Effector memory CD8-positive, alpha-beta T cell (primary cell): ENCODE results near the gene CRY2.

Experiments
- ATAC-seq: fragments of 150-1000 bp; cut with Tn5 transposase; replicated peaks from 2 replicates; pipeline ENCODE4 v1.10.0; 2021; ENCODE audit warnings: mild to moderate bottlenecking, moderate library complexity
- DNase-seq, 3 experiments: peaks; one replicate each; pipeline ENCODE4 v3.0.0; 2021
- H3K27ac Mint-ChIP-seq, 2 donors: one replicate each; pipeline ENCODE4 v1.8.0; 2022; ENCODE audit warnings: mild to moderate bottlenecking in 2 of 2, mixed read lengths in 2 of 2, moderate library complexity in 2 of 2
- H3K27me3 Mint-ChIP-seq, 2 donors: one replicate each; pipeline ENCODE4 v1.8.0; 2022; ENCODE audit warnings: mixed read lengths in 2 of 2
- H3K36me3 Mint-ChIP-seq: one replicate; pipeline ENCODE4 v1.8.0; 2022; ENCODE audit warnings: mild to moderate bottlenecking, moderate library complexity, mixed read lengths; ENCODE audit not compliant: insufficient read depth
- H3K4me1 Mint-ChIP-seq, 2 donors: one replicate each; pipeline ENCODE4 v1.8.0; 2022; ENCODE audit warnings: low read depth in 2 of 2, mixed read lengths in 2 of 2
- H3K4me3 Mint-ChIP-seq, 2 donors: one replicate each; pipeline ENCODE4 v1.8.0; 2022; ENCODE audit warnings: mild to moderate bottlenecking in 2 of 2, mixed read lengths in 2 of 2, moderate library complexity in 2 of 2
- H3K9me3 Mint-ChIP-seq, 2 donors: one replicate each; pipeline ENCODE4 v1.8.0; 2022; ENCODE audit warnings: mixed read lengths in 2 of 2

Gene CRY2

DNA sequence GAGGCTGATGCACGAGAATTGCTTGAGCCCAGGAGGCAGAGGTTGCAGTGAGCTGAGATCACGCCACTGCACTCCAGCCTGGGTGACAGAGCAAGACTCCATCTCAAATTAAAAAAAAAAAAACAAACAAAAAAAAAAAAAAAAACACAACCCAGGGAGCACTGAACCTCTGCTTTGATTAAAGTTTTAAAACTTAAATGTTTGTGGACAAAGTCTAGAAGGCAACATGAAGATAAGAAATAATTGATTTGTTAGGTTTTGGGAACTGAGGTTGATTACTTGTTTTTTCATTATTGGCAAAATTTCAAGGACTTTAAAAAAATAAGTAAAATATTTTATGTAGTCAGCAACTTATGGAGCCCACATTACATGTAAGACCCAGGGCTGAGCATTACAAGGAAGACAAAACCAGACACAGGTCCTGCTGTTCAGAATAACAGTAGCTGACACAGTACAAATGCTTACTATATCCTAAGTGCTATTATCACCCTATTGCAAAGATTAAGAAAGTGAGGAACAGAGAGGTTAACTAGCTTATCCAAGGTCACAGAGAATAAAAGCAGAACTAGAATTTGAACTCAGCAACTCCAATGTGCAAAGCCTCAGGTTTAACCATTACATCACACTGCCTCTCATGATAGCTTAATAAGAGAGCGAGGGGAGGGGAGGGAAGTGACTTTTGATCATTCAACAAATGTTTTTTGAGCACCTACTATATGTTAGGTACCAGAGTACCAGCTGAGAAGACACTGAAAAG is 2.3 kb upstream of the CRY2 start:
- Mint-ChIP-seq H3K27me3 (peaks cover 4 to 7% of the 10 kb centered on the region in 2 donors), H3K27ac (peak overlapping the region; percentile 91 to 97), H3K36me3 (peaks cover 34% of the 10 kb centered on the region), H3K4me1 (peaks cover 28 to 32% of the 10 kb centered on the region in 2 donors), H3K9me3 (no peaks in the 10 kb centered on the region), H3K4me3 (no peak overlapping the region)
- no peak for ATAC-seq
- no peak for DNase-seq

DNA sequence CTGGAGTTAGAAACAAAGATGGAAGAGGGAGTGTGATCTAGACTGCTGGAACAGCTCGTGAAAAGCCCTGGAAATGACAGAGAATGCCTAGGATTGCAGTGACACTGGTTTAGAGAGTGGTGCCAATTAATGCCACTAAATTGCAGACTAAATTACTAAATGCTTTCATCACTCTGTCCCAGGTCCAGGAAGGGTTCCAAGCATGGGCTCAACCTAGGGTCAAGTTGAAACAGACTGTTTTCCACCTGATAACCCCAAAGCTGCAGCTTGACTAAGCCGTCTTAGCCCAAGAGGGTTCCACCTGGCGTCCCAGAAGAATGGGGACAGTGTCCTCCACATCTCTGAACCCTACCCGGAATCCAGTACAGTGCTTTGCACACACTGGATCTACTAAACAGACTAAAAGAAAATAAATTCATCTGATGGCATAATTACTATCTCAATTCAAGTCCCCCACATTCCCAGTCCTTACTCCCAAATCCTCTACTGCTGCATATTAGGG is 1.1 kb upstream of the CRY2 start:
- Mint-ChIP-seq H3K36me3 (peaks cover 38% of the 10 kb centered on the region), H3K27ac (peak overlapping the region; percentile 91 to 97), H3K27me3 (peaks cover 0 to 7% of the 10 kb centered on the region in 2 donors), H3K4me3 (peak overlapping the region; percentile 83 to 87), H3K4me1 (peaks cover 35 to 41% of the 10 kb centered on the region in 2 donors), H3K9me3 (no peaks in the 10 kb centered on the region)
- no peak for DNase-seq
- ATAC-seq = no peak

DNA sequence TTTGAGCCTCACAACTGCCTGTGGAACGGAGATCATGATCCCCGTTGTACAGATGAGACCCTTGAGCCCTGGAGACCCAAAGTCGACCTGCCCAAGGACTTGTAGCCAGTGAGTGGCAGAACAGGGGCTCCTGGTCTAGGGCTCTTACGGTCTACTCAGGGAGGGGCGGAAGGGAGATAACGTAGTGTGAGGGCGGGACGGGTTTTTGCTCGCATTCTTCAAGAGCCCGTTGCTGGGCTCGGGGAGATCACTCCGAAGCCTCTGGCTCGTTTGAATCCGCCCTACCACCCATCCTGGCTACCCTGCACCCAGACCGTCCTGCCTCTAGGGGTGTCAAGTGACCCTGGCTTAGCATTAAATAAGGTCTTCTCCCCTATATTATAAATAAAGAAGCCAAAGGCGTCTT is 639 bp downstream of the CRY2 start:
- Mint-ChIP-seq H3K36me3 (peaks cover 35% of the 10 kb centered on the region), H3K9me3 (no peaks in the 10 kb centered on the region), H3K27ac (peak overlapping the region; percentile 91 to 97), H3K4me3 (peak overlapping the region; percentile 83 to 87), H3K4me1 (peaks cover 38 to 43% of the 10 kb centered on the region in 2 donors), H3K27me3 (peaks cover 0 to 7% of the 10 kb centered on the region in 2 donors)
- ATAC-seq (peak; percentile 14), DNase-seq (peak; percentile 32 to 54 (median 37))

DNA sequence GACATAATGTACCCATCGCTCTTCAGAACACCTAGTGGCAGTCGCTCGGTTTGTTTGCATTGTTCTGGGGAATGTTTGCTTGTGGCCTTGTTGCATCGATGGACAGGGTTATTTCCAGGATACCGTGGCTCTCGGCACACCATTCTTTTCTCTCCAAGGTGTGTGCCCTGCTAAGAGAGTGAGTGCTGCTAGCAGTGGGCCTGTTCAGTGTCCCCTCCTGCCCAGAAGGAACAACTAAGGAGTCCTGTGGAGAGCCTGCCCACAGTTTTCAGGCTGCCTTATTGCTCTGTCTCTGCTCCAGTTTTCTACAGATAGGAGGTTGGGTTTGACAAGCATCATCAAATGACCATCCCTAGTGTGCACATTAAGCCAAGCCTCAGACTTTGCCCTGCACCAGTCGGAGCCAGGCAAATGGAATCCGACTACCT is 1.4 kb downstream of the CRY2 start:
- peaks cover 27% of the 10 kb centered on the region for H3K36me3 Mint-ChIP-seq
- H3K4me1 Mint-ChIP-seq = peaks cover 34 to 36% of the 10 kb centered on the region in 2 donors
- ATAC-seq = no peak

DNA sequence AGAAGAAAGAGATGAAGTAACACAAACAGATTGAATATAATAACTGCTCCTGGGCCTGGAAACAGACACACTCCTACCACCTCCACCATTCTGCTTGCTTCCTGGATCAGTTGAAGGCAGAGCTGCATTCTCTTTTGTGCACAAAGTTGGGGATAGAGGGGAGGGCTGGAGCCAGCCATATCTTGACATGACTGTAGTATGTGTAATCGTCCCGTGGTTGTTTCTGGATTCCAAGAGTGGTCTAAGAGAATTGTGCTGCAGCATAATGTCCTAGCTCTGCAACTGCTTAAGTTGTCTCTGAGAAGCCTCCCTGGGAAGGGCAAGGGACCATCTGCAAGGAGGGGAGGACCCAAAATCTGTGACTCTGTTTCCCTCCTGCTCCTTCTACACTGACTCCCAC is 3.2 kb downstream of the CRY2 start:
- no peak for DNase-seq
- Mint-ChIP-seq H3K27ac (no peak overlapping the region), H3K4me1 (peaks cover 34 to 38% of the 10 kb centered on the region in 2 donors), H3K36me3 (peaks cover 26% of the 10 kb centered on the region), H3K4me3 (peak overlapping the region; percentile 34 to 49), H3K27me3 (peaks cover 0 to 3% of the 10 kb centered on the region in 2 donors), H3K9me3 (no peaks in the 10 kb centered on the region)
- ATAC-seq = no peak

More for the DNA sequence above, 1.4 kb downstream of the CRY2 start:
- H3K27ac Mint-ChIP-seq = peak overlapping the region in 1 of 2 donors; percentile 97
- H3K4me3 Mint-ChIP-seq = peak overlapping the region; percentile 83 to 87
- peaks cover 0 to 7% of the 10 kb centered on the region in 2 donors for H3K27me3 Mint-ChIP-seq
- no peaks in the 10 kb centered on the region for H3K9me3 Mint-ChIP-seq
- no peak for DNase-seq

DNA sequence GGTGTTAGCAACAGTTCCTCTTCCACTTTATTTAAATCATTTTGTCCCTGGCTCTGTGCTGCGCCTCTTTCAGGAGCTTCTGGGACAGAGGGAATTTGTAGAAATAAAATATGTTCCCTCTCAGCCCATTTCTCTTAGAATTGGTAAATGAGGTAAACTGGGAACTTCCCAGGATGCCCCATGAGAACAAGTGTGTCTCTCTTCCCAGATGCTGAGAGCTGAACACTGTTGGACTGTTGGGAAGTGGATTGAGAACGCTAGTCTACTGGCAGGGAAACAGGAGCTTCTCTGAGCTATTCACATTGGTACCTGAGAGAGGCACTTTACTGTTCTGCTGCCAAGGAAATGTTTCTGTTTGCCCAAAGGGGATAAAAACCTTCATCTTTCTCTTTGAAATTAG is 4.0 kb downstream of the CRY2 start:
- H3K4me1 Mint-ChIP-seq = peaks cover 34 to 36% of the 10 kb centered on the region in 2 donors
- peaks cover 28% of the 10 kb centered on the region for H3K36me3 Mint-ChIP-seq
- H3K27me3 Mint-ChIP-seq = no peaks in the 10 kb centered on the region
- DNase-seq (no peak), ATAC-seq (no peak)
- no peak overlapping the region for H3K4me3 Mint-ChIP-seq
- H3K9me3 Mint-ChIP-seq = no peaks in the 10 kb centered on the region
- H3K27ac Mint-ChIP-seq = no peak overlapping the region

DNA sequence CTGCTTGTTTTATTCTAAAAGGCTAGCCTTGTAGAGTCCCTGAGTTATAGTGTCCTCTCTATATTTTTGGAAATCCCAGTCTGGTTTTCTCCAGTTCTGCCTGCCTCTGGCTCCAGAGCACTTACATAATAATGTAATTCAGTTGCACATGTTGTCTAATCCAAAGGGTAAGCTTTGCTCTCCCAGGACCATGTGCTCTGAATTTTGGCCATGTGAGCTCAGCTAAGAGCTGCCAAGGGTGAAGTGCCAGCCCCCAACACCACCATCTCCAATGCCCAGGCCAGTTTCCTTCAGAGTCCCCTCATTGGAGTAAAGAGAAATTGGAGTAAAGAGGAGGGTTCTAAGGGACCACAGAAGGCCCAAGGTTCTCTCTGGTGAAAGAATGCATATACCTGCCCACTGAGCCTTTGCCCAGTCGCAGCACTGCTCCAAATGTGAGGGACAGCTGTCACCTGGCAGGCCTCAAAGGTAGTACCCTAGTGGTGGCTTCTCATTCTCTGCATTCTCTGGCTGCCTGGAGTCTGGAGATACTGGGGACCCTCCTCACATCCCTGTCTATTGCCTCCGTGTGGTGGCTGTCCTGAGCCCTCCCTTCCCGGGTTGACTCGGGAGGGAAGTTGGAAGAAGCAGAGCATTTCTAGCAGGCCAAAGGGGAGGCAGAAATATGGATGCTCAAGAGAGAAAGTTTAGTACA is 4.9 kb downstream of the CRY2 start:
- H3K27ac Mint-ChIP-seq = no peak overlapping the region
- peaks cover 34% of the 10 kb centered on the region for H3K36me3 Mint-ChIP-seq
- H3K27me3 Mint-ChIP-seq = no peaks in the 10 kb centered on the region
- no peak for DNase-seq
- H3K4me1 Mint-ChIP-seq = peaks cover 27 to 32% of the 10 kb centered on the region in 2 donors
- H3K9me3 Mint-ChIP-seq = no peaks in the 10 kb centered on the region
- ATAC-seq = no peak
- H3K4me3 Mint-ChIP-seq = no peak overlapping the region

DNA sequence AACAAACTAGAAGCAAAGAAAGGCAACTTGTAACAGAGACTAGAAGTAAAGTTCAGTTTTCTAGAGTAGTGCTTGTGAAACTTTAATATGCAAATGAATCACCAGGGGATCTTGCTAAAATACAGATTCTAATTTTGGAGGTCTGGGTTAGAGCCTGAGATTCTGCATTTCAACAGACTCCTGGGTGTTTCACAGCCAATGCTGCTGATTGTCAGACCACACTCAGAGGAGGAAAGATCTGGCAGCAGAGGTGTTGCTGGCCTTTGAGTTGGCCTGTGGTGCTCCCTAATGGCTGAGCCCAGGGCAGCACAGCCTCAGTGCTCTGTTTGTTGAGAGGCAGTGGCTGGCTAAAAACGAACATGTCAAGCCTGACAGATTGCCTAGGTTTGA is 5.4 kb downstream of the CRY2 start:
- Mint-ChIP-seq H3K27me3 (no peaks in the 10 kb centered on the region), H3K27ac (no peak overlapping the region), H3K9me3 (no peaks in the 10 kb centered on the region), H3K4me3 (no peak overlapping the region), H3K4me1 (peaks cover 27 to 36% of the 10 kb centered on the region in 2 donors), H3K36me3 (peaks cover 35% of the 10 kb centered on the region)
- DNase-seq (no peak), ATAC-seq (no peak)

DNA sequence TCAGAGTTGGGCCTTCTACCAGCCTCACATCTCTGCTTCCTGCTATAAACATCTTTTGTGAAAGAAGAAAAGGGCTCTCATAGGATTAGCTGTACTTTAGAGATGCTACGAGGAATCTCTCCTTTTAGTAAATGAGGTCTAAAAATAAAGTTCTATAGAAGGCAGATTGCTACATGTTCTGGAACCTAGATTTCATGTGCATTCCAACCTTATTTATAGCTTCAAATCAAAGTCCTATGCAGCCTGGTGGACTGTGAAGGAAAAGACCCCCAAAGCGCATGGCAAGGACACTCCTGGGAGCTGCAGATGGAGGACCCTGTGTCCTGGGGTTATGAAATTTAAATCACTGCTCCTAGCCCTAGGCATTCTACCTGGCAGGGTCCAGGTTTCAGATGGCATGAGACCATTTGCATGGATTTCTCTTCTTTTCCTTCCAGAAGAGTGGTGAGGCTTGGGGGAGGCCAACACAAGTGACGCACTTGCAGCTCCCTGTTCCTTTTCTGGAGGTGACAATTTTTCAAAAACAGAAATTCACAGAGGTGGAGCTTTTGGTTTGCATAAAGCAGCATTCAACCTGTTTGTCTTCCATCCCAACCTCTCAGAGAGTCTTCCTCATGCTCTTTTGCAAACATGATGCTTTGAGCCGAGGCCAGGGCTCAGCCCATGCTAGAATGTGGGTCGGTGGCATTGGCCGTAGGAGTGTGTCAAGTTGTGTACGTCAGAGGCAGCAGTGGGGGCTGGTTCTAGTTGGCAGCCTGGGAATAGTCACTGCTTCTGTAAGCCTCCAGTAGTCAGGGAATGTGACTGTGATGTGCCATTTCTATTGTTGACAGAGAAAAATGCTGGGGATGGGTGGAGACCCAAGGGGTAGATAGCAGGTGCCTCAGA is 6.3 kb downstream of the CRY2 start:
- Mint-ChIP-seq H3K36me3 (peaks cover 39% of the 10 kb centered on the region), H3K4me1 (peaks cover 27 to 31% of the 10 kb centered on the region in 2 donors), H3K27ac (no peak overlapping the region), H3K9me3 (no peaks in the 10 kb centered on the region), H3K27me3 (no peaks in the 10 kb centered on the region), H3K4me3 (no peak overlapping the region)
- ATAC-seq (no peak), DNase-seq (no peak)

DNA sequence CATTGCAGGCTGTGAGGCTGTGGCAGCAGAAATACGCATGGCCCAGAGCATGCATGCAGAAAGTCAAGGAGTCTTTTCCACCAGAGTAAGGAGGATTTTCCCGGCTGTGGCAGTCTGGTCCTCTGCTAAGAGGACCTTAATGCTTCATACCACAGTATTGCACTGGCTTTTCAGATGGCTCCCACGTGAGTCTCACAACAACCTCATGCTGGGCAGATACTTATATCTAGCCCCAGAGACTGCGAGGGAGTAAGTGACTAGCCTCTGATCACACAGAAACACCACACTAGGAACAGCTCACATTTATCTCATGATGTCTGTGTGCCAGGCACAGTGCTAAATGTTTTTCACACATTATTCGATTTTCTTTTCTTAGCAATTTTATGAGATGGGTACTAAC is 8.0 kb downstream of the CRY2 start:
- DNase-seq (no peak), ATAC-seq (no peak)
- Mint-ChIP-seq H3K27ac (peak overlapping the region in 1 of 2 donors; percentile 10), H3K36me3 (peaks cover 50% of the 10 kb centered on the region), H3K27me3 (no peaks in the 10 kb centered on the region), H3K4me1 (peaks cover 17% of the 10 kb centered on the region in 2 donors), H3K4me3 (no peak overlapping the region), H3K9me3 (no peaks in the 10 kb centered on the region)

DNA sequence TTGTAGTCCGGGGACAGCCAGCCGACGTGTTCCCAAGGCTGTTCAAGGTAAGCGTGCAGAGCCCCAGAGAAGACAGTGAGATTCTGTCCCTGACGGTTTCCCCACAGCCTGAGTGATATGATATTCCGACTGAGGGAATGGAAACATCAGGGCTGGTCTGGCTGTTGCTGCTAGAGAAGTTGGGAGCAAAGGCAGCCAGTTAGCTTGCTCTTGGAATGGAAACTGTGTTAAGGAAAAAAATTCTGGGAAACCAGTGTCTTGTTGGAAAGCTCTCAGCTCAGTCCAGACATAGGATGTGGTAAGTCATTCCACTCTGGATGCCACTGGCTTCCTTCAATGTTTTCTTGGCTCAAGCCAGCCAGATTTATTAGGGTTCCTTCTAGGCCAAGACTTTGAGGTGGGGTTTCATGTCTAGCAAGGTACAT is 8.8 kb downstream of the CRY2 start:
- H3K27ac Mint-ChIP-seq = no peak overlapping the region
- H3K4me1 Mint-ChIP-seq = peaks cover 11 to 13% of the 10 kb centered on the region in 2 donors
- no peaks in the 10 kb centered on the region for H3K27me3 Mint-ChIP-seq
- no peak for ATAC-seq
- H3K9me3 Mint-ChIP-seq = no peaks in the 10 kb centered on the region
- no peak for DNase-seq
- no peak overlapping the region for H3K4me3 Mint-ChIP-seq
- H3K36me3 Mint-ChIP-seq = peaks cover 54% of the 10 kb centered on the region

DNA sequence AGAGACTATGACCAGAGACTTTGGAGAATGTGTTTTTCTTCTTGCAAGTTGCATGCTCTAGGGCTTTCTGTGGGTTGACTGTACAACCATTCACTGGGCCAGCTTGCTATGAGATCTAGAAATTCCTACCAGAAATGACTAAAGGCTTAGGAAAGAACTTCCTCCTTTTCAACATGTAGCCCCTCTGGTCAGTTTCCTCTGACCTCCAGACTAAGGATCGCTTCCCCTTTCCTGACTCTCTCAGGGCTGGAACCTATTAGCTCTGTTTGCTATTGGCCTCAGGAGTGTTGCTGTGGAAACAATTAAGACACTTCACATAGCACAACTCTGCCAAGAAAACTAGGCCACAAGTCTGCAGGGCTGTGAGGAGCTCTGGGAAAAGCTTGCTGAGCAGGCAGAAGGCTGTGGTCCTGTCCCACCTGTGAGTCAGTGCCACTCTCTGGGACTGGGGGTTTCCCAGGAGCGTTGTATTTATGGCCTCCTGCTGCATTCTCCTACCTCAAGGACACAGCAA is 10.7 kb downstream of the CRY2 start:
- H3K4me1 Mint-ChIP-seq = peaks cover 8% of the 10 kb centered on the region in 2 donors
- H3K27me3 Mint-ChIP-seq = no peaks in the 10 kb centered on the region
- peaks cover 65% of the 10 kb centered on the region for H3K36me3 Mint-ChIP-seq
- no peaks in the 10 kb centered on the region for H3K9me3 Mint-ChIP-seq
- DNase-seq = no peak
- H3K27ac Mint-ChIP-seq = peak overlapping the region in 1 of 2 donors; percentile 85
- ATAC-seq = peak; percentile 27
- H3K4me3 Mint-ChIP-seq = no peak overlapping the region
